Trophoblast cell (in vitro differentiated cells and primary cell): ENCODE results near the gene SEH1L.

ENCODE experiments used
- DNase-seq, 2 donors: peaks; one replicate each; pipeline ENCODE4 v3.0.0-alpha.2; 2016
- H2AFZ ChIP-seq: 2 replicates; pipeline ENCODE4 v1.6.1; 2013; ENCODE audit warnings: low read length, moderate library complexity, mild to moderate bottlenecking; ENCODE audit not compliant: insufficient read depth, poor library complexity
- H2AK5ac ChIP-seq: 2 replicates; pipeline ENCODE4 v1.6.1; 2013; ENCODE audit warnings: mild to moderate bottlenecking, low read length
- H2BK120ac ChIP-seq: 2 replicates; pipeline ENCODE4 v1.6.1; 2013; ENCODE audit warnings: low read length, mild to moderate bottlenecking, moderate library complexity; ENCODE audit not compliant: insufficient read depth, poor library complexity
- H2BK12ac ChIP-seq: 2 replicates; pipeline ENCODE4 v1.6.1; 2013; ENCODE audit warnings: mild to moderate bottlenecking, low read length, moderate library complexity
- H2BK5ac ChIP-seq: 2 replicates; pipeline ENCODE4 v1.6.1; 2013; ENCODE audit warnings: low read length, low read depth, moderate library complexity, mild to moderate bottlenecking; ENCODE audit not compliant: poor library complexity
- H3K14ac ChIP-seq: 2 replicates; pipeline ENCODE4 v1.6.1; 2013; ENCODE audit warnings: mild to moderate bottlenecking, low read length
- H3K18ac ChIP-seq: 2 replicates; pipeline ENCODE4 v1.6.1; 2013; ENCODE audit warnings: mild to moderate bottlenecking, low read length
- H3K23ac ChIP-seq: 2 replicates; pipeline ENCODE4 v1.6.1; 2013; ENCODE audit warnings: low read length
- H3K27ac ChIP-seq: 2 replicates; pipeline ENCODE4 v1.5.1; 2013; ENCODE audit warnings: low read depth, mild to moderate bottlenecking, inconsistent platforms, low read length, moderate library complexity
- H3K27me3 ChIP-seq: 2 replicates; pipeline ENCODE4 v1.6.1; 2013; ENCODE audit warnings: inconsistent platforms, mild to moderate bottlenecking, low read length, moderate library complexity; ENCODE audit not compliant: insufficient read depth
- H3K36me3 ChIP-seq, 2 experiments: 1 replicate in 1 of 2; 2 replicates in 1 of 2; pipeline ENCODE4 v1.6.1; 2013; ENCODE audit warnings: low read length in 2 of 2, mild to moderate bottlenecking in 2 of 2, moderate library complexity in 1 of 2; ENCODE audit not compliant: insufficient read depth in 2 of 2, control insufficient read depth in 1 of 2
- H3K4ac ChIP-seq: 2 replicates; pipeline ENCODE4 v1.6.1; 2013; ENCODE audit warnings: low read depth, mild to moderate bottlenecking, low read length, moderate library complexity
- H3K4me1 ChIP-seq, 2 experiments: 1 replicate in 1 of 2; 2 replicates in 1 of 2; pipeline ENCODE4 v1.6.1; 2013; ENCODE audit warnings: low read length in 2 of 2, mild to moderate bottlenecking in 2 of 2, moderate library complexity in 1 of 2; ENCODE audit not compliant: insufficient read depth in 2 of 2, control insufficient read depth in 1 of 2
- H3K4me2 ChIP-seq: 2 replicates; pipeline ENCODE4 v1.6.1; 2013; ENCODE audit warnings: inconsistent platforms, mild to moderate bottlenecking, low read length, moderate library complexity
- H3K4me3 ChIP-seq: 2 replicates; pipeline ENCODE4 v1.5.1; 2013; ENCODE audit warnings: mild to moderate bottlenecking, low read depth, low read length, inconsistent platforms
- H3K79me1 ChIP-seq: one replicate; pipeline ENCODE4 v1.6.1; 2013; ENCODE audit warnings: low read length
- H3K79me2 ChIP-seq: 2 replicates; pipeline ENCODE4 v1.6.1; 2013; ENCODE audit warnings: low read length, mild to moderate bottlenecking; ENCODE audit not compliant: control insufficient read depth, insufficient read depth, poor library complexity
- H3K9ac ChIP-seq: 2 replicates; pipeline ENCODE4 v1.6.1; 2013; ENCODE audit warnings: mild to moderate bottlenecking, low read length
- H3K9me3 ChIP-seq: 2 replicates; pipeline ENCODE4 v1.6.1; 2013; ENCODE audit warnings: low read depth, mild to moderate bottlenecking, control low read depth, inconsistent platforms, low read length; ENCODE audit not compliant: insufficient read depth
- H4K12ac ChIP-seq: 2 replicates; pipeline ENCODE4 v1.6.1; 2013; ENCODE audit warnings: low read depth, mild to moderate bottlenecking, low read length, moderate library complexity
- H4K8ac ChIP-seq: 2 replicates; pipeline ENCODE4 v1.6.1; 2013; ENCODE audit warnings: low read depth, mild to moderate bottlenecking, low read length, moderate library complexity
- H4K91ac ChIP-seq: one replicate; pipeline ENCODE4 v1.6.1; 2013; ENCODE audit warnings: low read depth, mild to moderate bottlenecking, low read length, moderate library complexity
- WGBS: extraction: QIAGEN DNeasy Blood & Tissue Kit; methylation state at CpG from one replicate; pipeline ENCODE4 v1.1.7; 2013; ENCODE audit warnings: missing lambda C conversion rate; ENCODE audit not compliant: insufficient read length, insufficient coverage; ENCODE audit errors: extremely low coverage; 5-methylcytosine and 5-hydroxymethylcytosine counted together

SEH1L gene

DNA sequence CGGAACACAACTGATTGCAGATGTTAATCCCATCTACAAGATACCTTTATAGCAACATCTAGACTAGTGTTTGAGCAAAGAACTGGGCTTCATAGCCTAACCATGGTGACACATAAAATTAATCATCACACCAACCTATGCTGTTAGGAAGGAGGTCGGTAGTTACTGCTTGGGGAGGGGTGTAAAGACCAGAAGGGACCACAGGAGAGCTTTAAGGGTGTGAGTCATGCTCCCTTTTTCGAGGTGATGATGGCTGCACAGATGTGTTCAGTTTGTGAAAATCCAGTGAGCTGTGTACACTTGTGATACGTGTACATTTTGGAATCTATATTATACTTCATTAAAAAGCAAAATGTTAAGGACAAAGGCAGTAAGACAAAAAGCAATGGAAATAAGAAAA, 4.6 kb upstream of the SEH1L start:
- no peak overlapping the region for H4K12ac ChIP-seq
- H3K36me3 ChIP-seq, result no peaks in the 10 kb centered on the region
- no peak overlapping the region for H3K4ac ChIP-seq

DNA sequence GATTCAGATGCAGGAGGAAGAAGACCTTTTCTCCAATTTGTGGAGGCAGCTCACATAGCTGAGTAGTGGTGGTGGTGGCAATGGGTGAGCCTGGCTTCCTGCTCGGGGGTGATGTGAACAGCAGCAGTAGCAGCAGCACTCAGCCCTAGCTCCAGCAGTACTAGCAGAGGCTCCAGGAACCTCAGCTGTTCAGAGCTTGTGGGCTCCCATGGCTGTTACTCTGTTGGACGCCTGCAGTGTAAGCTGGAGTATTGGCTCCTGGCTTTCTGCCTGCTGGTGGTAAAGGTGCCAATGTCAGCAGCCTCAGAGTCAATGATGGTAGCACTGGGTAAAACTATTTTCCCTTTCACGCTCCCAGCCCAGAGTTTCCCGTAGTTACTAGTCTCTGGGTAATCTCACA, 3.1 kb upstream of the SEH1L start:
- no peak overlapping the region for H4K8ac ChIP-seq
- H4K12ac ChIP-seq, result no peak overlapping the region
- H3K18ac ChIP-seq, result no peak overlapping the region
- no peak overlapping the region for H2BK12ac ChIP-seq
- WGBS, result no CpG with 5 or more reads among the region's 4 CpGs
- H3K27ac ChIP-seq, result no peak overlapping the region
- peaks cover 2% of the 10 kb centered on the region for H3K9me3 ChIP-seq
- H3K36me3 ChIP-seq, result peaks cover 0 to 2% of the 10 kb centered on the region in 2 experiments
- H3K14ac ChIP-seq, result no peak overlapping the region
- H3K4me1 ChIP-seq, result peaks cover 0 to 2% of the 10 kb centered on the region in 2 experiments
- H3K4me2 ChIP-seq, result no peak overlapping the region
- DNase-seq, result no peak
- no peak overlapping the region for H2AFZ ChIP-seq
- H2BK5ac ChIP-seq, result no peak overlapping the region
- no peak overlapping the region for H3K9ac ChIP-seq
- H3K79me1 ChIP-seq, result peaks cover 12% of the 10 kb centered on the region
- no peak overlapping the region for H3K23ac ChIP-seq
- H4K91ac ChIP-seq, result no peak overlapping the region
- peaks cover 7% of the 10 kb centered on the region for H3K79me2 ChIP-seq
- H3K4me3 ChIP-seq, result no peak overlapping the region
- H2BK120ac ChIP-seq, result no peak overlapping the region
- H3K4ac ChIP-seq, result no peak overlapping the region
- no peak overlapping the region for H2AK5ac ChIP-seq
- no peaks in the 10 kb centered on the region for H3K27me3 ChIP-seq

More for the DNA sequence above, 4.6 kb upstream of the SEH1L start:
- Histone ChIP-seq H4K8ac (no peak overlapping the region), H3K23ac (no peak overlapping the region), H4K91ac (no peak overlapping the region), H2AFZ (no peak overlapping the region), H3K27ac (no peak overlapping the region), H3K4me1 (no peaks in the 10 kb centered on the region), H3K79me1 (peaks cover 8% of the 10 kb centered on the region), H3K4me3 (no peak overlapping the region), H2BK120ac (no peak overlapping the region), H2AK5ac (no peak overlapping the region), H3K9me3 (no peaks in the 10 kb centered on the region), H3K27me3 (no peaks in the 10 kb centered on the region), H2BK5ac (no peak overlapping the region), H3K4me2 (no peak overlapping the region), H3K14ac (no peak overlapping the region), H3K9ac (no peak overlapping the region), H3K79me2 (peaks cover 2% of the 10 kb centered on the region), H2BK12ac (no peak overlapping the region), H3K18ac (no peak overlapping the region)
- DNase-seq, result no peak
- no CpG with 5 or more reads among the region's 4 CpGs for WGBS

- H2AK5ac ChIP-seq, result no peak overlapping the region
- H3K4ac ChIP-seq, result no peak overlapping the region
- peak overlapping the region; percentile 85 for H3K14ac ChIP-seq
- peaks cover 12% of the 10 kb centered on the region for H3K79me2 ChIP-seq
- peak overlapping the region; percentile 61 for H2AFZ ChIP-seq
- peaks cover 0 to 2% of the 10 kb centered on the region in 2 experiments for H3K36me3 ChIP-seq
- H3K27ac ChIP-seq, result peak overlapping the region; percentile 94
- DNase-seq, result peak; percentile 55 to 88
- H3K18ac ChIP-seq, result no peak overlapping the region
- H4K8ac ChIP-seq, result peak overlapping the region; percentile 62
- H4K91ac ChIP-seq, result peak overlapping the region; percentile 75
- peak overlapping the region; percentile 78 for H2BK120ac ChIP-seq
- H3K4me1 ChIP-seq, result peaks cover 0 to 4% of the 10 kb centered on the region in 2 experiments
- H2BK12ac ChIP-seq, result no peak overlapping the region
- peak overlapping the region; percentile 74 for H3K4me3 ChIP-seq
- no peaks in the 10 kb centered on the region for H3K27me3 ChIP-seq
- H3K23ac ChIP-seq, result no peak overlapping the region
- H4K12ac ChIP-seq, result no peak overlapping the region
- H2BK5ac ChIP-seq, result peak overlapping the region; percentile 56
- WGBS, result no CpG with 5 or more reads among the region's 15 CpGs
- H3K4me2 ChIP-seq, result peak overlapping the region; percentile 90
- peaks cover 12% of the 10 kb centered on the region for H3K79me1 ChIP-seq
- H3K9ac ChIP-seq, result peak overlapping the region; percentile 59
- peaks cover 2% of the 10 kb centered on the region for H3K9me3 ChIP-seq
These were observed 1.1 kb upstream of the SEH1L start for GRCh38 chr18:12946549-12947284.

GRCh38 chr18:12948050-12948804, 416 bp downstream of the SEH1L start:
- Histone ChIP-seq H3K4ac (peak overlapping the region; percentile 87), H4K91ac (peak overlapping the region; percentile 93), H3K9ac (peak overlapping the region; percentile 82), H3K18ac (peak overlapping the region; percentile 81), H3K36me3 (peaks cover 0 to 2% of the 10 kb centered on the region in 2 experiments), H3K27ac (peak overlapping the region; percentile 96), H4K12ac (peak overlapping the region; percentile 79), H2BK5ac (peak overlapping the region; percentile 73), H2AFZ (peak overlapping the region; percentile 68), H3K79me2 (peaks cover 12% of the 10 kb centered on the region), H2AK5ac (peak overlapping the region; percentile 42), H3K27me3 (no peaks in the 10 kb centered on the region), H3K4me2 (peak overlapping the region; percentile 69), H3K79me1 (peaks cover 12% of the 10 kb centered on the region), H3K4me3 (peak overlapping the region; percentile 96), H2BK120ac (peak overlapping the region; percentile 84), H3K14ac (peak overlapping the region; percentile 96), H3K9me3 (peaks cover 2% of the 10 kb centered on the region), H2BK12ac (no peak overlapping the region), H3K23ac (no peak overlapping the region), H3K4me1 (peaks cover 0 to 4% of the 10 kb centered on the region in 2 experiments), H4K8ac (peak overlapping the region; percentile 95)
- DNase-seq, result peak; percentile 81 to 85
- no CpG with 5 or more reads among the region's 81 CpGs for WGBS
